H9 (cell line): ENCODE data around the gene CEP112. TPM values are rescaled to one million over a fixed set of nuclear protein-coding genes. Genes with fewer than 3 reads are reported as not detected.

Source experiments
- DNase-seq: peaks from one replicate; pipeline ENCODE4 v3.0.0-alpha.2; 2017
- H2AFZ ChIP-seq: one replicate; pipeline ENCODE4 v1.6.1; 2013; ENCODE audit warnings: mild to moderate bottlenecking, low read length, control low read depth, moderate library complexity
- H2AK5ac ChIP-seq: 2 replicates; pipeline ENCODE4 v1.6.1; 2013; ENCODE audit warnings: low read length, control low read depth, mixed read lengths; ENCODE audit not compliant: insufficient read length
- H2BK120ac ChIP-seq: one replicate; pipeline ENCODE4 v1.6.1; 2013; ENCODE audit warnings: low read depth, mild to moderate bottlenecking, low read length, control low read depth, inconsistent platforms; ENCODE audit not compliant: poor library complexity, severe bottlenecking
- H2BK12ac ChIP-seq: 2 replicates; pipeline ENCODE4 v1.6.1; 2013; ENCODE audit warnings: low read length, control low read depth, mixed read lengths, low read depth; ENCODE audit not compliant: insufficient read length
- H2BK15ac ChIP-seq: 2 replicates; pipeline ENCODE4 v1.6.1; 2013; ENCODE audit warnings: low read depth, low read length, control low read depth
- H2BK20ac ChIP-seq: one replicate; pipeline ENCODE4 v1.6.1; 2013; ENCODE audit warnings: low read depth, mild to moderate bottlenecking, low read length, control low read depth, inconsistent platforms; ENCODE audit not compliant: poor library complexity, severe bottlenecking
- H2BK5ac ChIP-seq: 2 replicates; pipeline ENCODE4 v1.6.1; 2013; ENCODE audit warnings: low read length, control low read depth, mixed read lengths; ENCODE audit not compliant: insufficient read length
- H3K14ac ChIP-seq: 2 replicates; pipeline ENCODE4 v1.6.1; 2013; ENCODE audit warnings: low read length, control low read depth; ENCODE audit not compliant: insufficient read depth
- H3K18ac ChIP-seq: 2 replicates; pipeline ENCODE4 v1.6.1; 2013; ENCODE audit warnings: low read depth, mild to moderate bottlenecking, mixed read lengths, low read length, control low read depth; ENCODE audit not compliant: insufficient read length
- H3K23ac ChIP-seq: 2 replicates; pipeline ENCODE4 v1.6.1; 2013; ENCODE audit warnings: low read length, control low read depth, mixed read lengths, low read depth; ENCODE audit not compliant: insufficient read length
- H3K23me2 ChIP-seq: 2 replicates; pipeline ENCODE4 v1.6.1; 2013; ENCODE audit warnings: low read depth, mild to moderate bottlenecking, mixed read lengths, low read length, control low read depth; ENCODE audit not compliant: insufficient read length, poor library complexity, severe bottlenecking
- H3K27ac ChIP-seq: 2 replicates; pipeline ENCODE4 v1.5.1; 2013; ENCODE audit warnings: low read length, control low read depth, mixed read lengths, low read depth; ENCODE audit not compliant: insufficient read length
- H3K27me3 ChIP-seq: 2 replicates; pipeline ENCODE4 v1.6.1; 2013; ENCODE audit warnings: low read length, control low read depth, inconsistent platforms; ENCODE audit not compliant: insufficient read depth
- H3K4ac ChIP-seq: 2 replicates; pipeline ENCODE4 v1.6.1; 2013; ENCODE audit warnings: low read depth, mild to moderate bottlenecking, control low read depth, inconsistent platforms, low read length, moderate library complexity
- H3K4me1 ChIP-seq: 2 replicates; pipeline ENCODE4 v1.6.1; 2013; ENCODE audit warnings: low read length, control low read depth, inconsistent platforms; ENCODE audit not compliant: insufficient read depth
- H3K4me2 ChIP-seq: 2 replicates; pipeline ENCODE4 v1.6.1; 2013; ENCODE audit warnings: low read length, control low read depth, mixed read lengths; ENCODE audit not compliant: insufficient read length, insufficient read depth
- H3K56ac ChIP-seq: 2 replicates; pipeline ENCODE4 v1.6.1; 2013; ENCODE audit warnings: low read depth, mild to moderate bottlenecking, mixed read lengths, low read length, control low read depth; ENCODE audit not compliant: insufficient read length
- H3K79me1 ChIP-seq: 2 replicates; pipeline ENCODE4 v1.6.1; 2013; ENCODE audit warnings: low read depth, mild to moderate bottlenecking, moderate library complexity, low read length, control low read depth, inconsistent platforms; ENCODE audit not compliant: insufficient read depth, poor library complexity, severe bottlenecking
- H3K79me2 ChIP-seq: 2 replicates; pipeline ENCODE4 v1.6.1; 2013; ENCODE audit warnings: low read length, control low read depth, inconsistent platforms; ENCODE audit not compliant: insufficient read depth
- H3K9ac ChIP-seq: 2 replicates; pipeline ENCODE4 v1.6.1; 2013; ENCODE audit warnings: low read length, control low read depth, mixed read lengths; ENCODE audit not compliant: insufficient read length; ENCODE audit errors: extremely low read depth
- H3K9me3 ChIP-seq: one replicate; pipeline ENCODE4 v1.6.1; 2013; ENCODE audit warnings: low read depth, low read length, inconsistent platforms; ENCODE audit not compliant: control insufficient read depth
- H3T11ph ChIP-seq: one replicate; pipeline ENCODE4 v1.6.1; 2013; ENCODE audit warnings: mild to moderate bottlenecking, low read length, control low read depth, inconsistent platforms
- H4K20me1 ChIP-seq: one replicate; pipeline ENCODE4 v1.6.1; 2013; ENCODE audit not compliant: control insufficient read depth, insufficient read length, insufficient read depth
- H4K5ac ChIP-seq: 2 replicates; pipeline ENCODE4 v1.6.1; 2013; ENCODE audit warnings: low read depth, mild to moderate bottlenecking, mixed read lengths, low read length, control low read depth; ENCODE audit not compliant: insufficient read length
- H4K8ac ChIP-seq: replicated peaks from 2 replicates; pipeline ENCODE4 v1.6.1; 2013; ENCODE audit warnings: low read length, control low read depth, mixed read lengths, low read depth; ENCODE audit not compliant: insufficient read length
- H4K91ac ChIP-seq: 2 replicates; pipeline ENCODE4 v1.6.1; 2013; ENCODE audit warnings: low read depth, mild to moderate bottlenecking, moderate library complexity, mixed read lengths, low read length, control low read depth; ENCODE audit not compliant: insufficient read length
- H3K27ac Mint-ChIP-seq, 3 experiments: 2 replicates in 2 of 3; 3 replicates in 1 of 3; pipeline ENCODE4 v1.8.0; 2020 to 2021; ENCODE audit warnings: mixed read lengths in 3 of 3, mild to moderate bottlenecking in 1 of 3, moderate library complexity in 1 of 3
- H3K27me3 Mint-ChIP-seq: 2 replicates; pipeline ENCODE4 v1.8.0; 2021; ENCODE audit warnings: low read depth, mild to moderate bottlenecking, moderate library complexity, mixed read lengths
- H3K36me3 Mint-ChIP-seq, 3 experiments: 2 replicates in 2 of 3; 3 replicates in 1 of 3; pipeline ENCODE4 v1.8.0; 2020 to 2021; ENCODE audit warnings: low read depth in 3 of 3, mixed read lengths in 3 of 3; ENCODE audit not compliant: insufficient read depth in 1 of 3
- H3K4me1 Mint-ChIP-seq, 2 experiments: 2 replicates each; pipeline ENCODE4 v1.8.0; 2020; ENCODE audit warnings: mixed read lengths in 2 of 2
- H3K4me3 Mint-ChIP-seq, 2 experiments: 2 replicates in 1 of 2; 3 replicates in 1 of 2; pipeline ENCODE4 v1.8.0; 2020 to 2021; ENCODE audit warnings: mild to moderate bottlenecking in 2 of 2, mixed read lengths in 2 of 2, moderate library complexity in 1 of 2
- H3K9me3 Mint-ChIP-seq, 2 experiments: 2 replicates in 1 of 2; 3 replicates in 1 of 2; pipeline ENCODE4 v1.8.0; 2020; ENCODE audit warnings: mild to moderate bottlenecking in 2 of 2, mixed read lengths in 2 of 2, moderate library complexity in 1 of 2
- WGBS: extraction: QIAGEN DNeasy Blood & Tissue Kit; methylation state at CpG from one replicate; pipeline ENCODE4 v1.1.7; 2013; ENCODE audit warnings: missing lambda C conversion rate, low lambda C conversion rate, mixed read lengths; ENCODE audit not compliant: insufficient read length; ENCODE audit errors: extremely low coverage; 5-methylcytosine and 5-hydroxymethylcytosine counted together
- total RNA-seq: library from RNA; stranded (reverse); gene quantifications from 2 replicates; pipeline ENCODE4 v1.2.1, GENCODE V29; 2021
- TF ChIP-seq, protein P1 (sequence below): fragments of 200-600 bp; sonication (generic); conservative IDR thresholded peaks from 3 replicates; pipeline ENCODE4 v1.8.0; 2021; ENCODE audit warnings: antibody characterized with exemption, mild to moderate bottlenecking

Gene CEP112
- total RNA-seq, 1 experiment from 2014 or later = 5.4 TPM

DNA sequence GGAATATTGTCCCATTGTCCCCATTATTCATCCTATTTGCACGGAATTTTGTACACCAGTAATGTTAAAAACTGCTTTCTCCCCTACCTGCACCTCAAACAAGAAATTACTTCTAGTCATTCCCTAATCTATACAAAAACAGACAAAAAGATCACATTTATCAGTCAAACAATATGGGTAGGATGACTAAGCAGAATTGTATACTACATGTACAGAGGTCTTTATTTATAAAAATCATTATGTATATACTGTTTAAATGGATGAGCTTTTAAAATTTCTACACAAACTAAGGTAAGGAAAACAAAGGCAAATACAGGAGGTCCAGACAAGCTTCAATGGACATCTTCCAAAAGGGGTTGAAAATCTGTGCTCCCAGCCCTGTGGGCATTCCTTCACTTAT is 137.7 kb downstream of the CEP112 start:
- Histone ChIP-seq H2BK20ac (no peak overlapping the region), H2BK5ac (no peak overlapping the region), H3K23ac (no peak overlapping the region), H2BK15ac (no peak overlapping the region), H2AFZ (no peak overlapping the region), H2BK120ac (no peak overlapping the region), H3K4ac (no peak overlapping the region), H3T11ph (no peak overlapping the region), H3K14ac (no peak overlapping the region), H3K79me2 (no peaks in the 10 kb centered on the region), H3K18ac (no peak overlapping the region), H3K9ac (no peak overlapping the region), H4K91ac (no peak overlapping the region), H4K20me1 (no peaks in the 10 kb centered on the region), H4K8ac (no peak overlapping the region), H3K9me3 (no peaks in the 10 kb centered on the region), H3K4me2 (no peak overlapping the region), H3K56ac (no peak overlapping the region), H3K79me1 (no peaks in the 10 kb centered on the region), H4K5ac (no peak overlapping the region), H3K23me2 (no peaks in the 10 kb centered on the region), H2BK12ac (no peak overlapping the region), H3K27me3 (no peaks in the 10 kb centered on the region), H2AK5ac (no peak overlapping the region), H3K4me1 (no peaks in the 10 kb centered on the region), H3K27ac (no peak overlapping the region)
- DNase-seq = no peak
- peak overlapping the region in 1 of 3 experiments; percentile 37; a peak in 1 of 7 replicates for H3K27ac Mint-ChIP-seq
- H3K27me3 Mint-ChIP-seq = no peaks in the 10 kb centered on the region; the same call in 1 of the 2 replicates
- no CpG with 5 or more reads among the region's 1 CpG for WGBS
- peaks cover 11 to 19% (median 11%) of the 10 kb centered on the region in 3 experiments for H3K36me3 Mint-ChIP-seq
- peaks cover 3 to 4% of the 10 kb centered on the region in 2 experiments; a peak in 2 of 4 replicates for H3K4me1 Mint-ChIP-seq
- peaks cover 10 to 12% of the 10 kb centered on the region in 2 experiments for H3K9me3 Mint-ChIP-seq
- H3K4me3 Mint-ChIP-seq = no peak overlapping the region
- TF ChIP-seq, protein P1, sequence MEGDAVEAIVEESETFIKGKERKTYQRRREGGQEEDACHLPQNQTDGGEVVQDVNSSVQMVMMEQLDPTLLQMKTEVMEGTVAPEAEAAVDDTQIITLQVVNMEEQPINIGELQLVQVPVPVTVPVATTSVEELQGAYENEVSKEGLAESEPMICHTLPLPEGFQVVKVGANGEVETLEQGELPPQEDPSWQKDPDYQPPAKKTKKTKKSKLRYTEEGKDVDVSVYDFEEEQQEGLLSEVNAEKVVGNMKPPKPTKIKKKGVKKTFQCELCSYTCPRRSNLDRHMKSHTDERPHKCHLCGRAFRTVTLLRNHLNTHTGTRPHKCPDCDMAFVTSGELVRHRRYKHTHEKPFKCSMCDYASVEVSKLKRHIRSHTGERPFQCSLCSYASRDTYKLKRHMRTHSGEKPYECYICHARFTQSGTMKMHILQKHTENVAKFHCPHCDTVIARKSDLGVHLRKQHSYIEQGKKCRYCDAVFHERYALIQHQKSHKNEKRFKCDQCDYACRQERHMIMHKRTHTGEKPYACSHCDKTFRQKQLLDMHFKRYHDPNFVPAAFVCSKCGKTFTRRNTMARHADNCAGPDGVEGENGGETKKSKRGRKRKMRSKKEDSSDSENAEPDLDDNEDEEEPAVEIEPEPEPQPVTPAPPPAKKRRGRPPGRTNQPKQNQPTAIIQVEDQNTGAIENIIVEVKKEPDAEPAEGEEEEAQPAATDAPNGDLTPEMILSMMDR = no peak
